GM12878 (cell line): ENCODE measurements around the gene TMEM231. TPM values are rescaled to one million over a fixed set of nuclear protein-coding genes. Genes with fewer than 3 reads are reported as not detected.

ENCODE experiments used
- ATAC-seq: fragments of 200-7000 bp; cut with Tn5 transposase; 3 replicates; pipeline ENCODE4 v1.9.1; 2020; ENCODE audit warnings: mild to moderate bottlenecking, moderate library complexity
- BruUV-seq: library from RNA; stranded (reverse); fragments of 400-500 nt; replicated peaks from 2 replicates; lab custom pipeline; 2021; lab: Mats Ljungman, UMichigan
- CTCF ChIA-PET: fragments of 300-600 bp; sonication (Branson Sonifier 250); formaldehyde crosslinking; extraction: SDS; loops from one replicate; lab custom pipeline; 2021; ENCODE audit warnings: inconsistent platforms; lab: Yijun Ruan, JAX
- POLR2A ChIA-PET: fragments of 350-600 bp; formaldehyde crosslinking; extraction: SDS; loops from one replicate; lab custom pipeline; 2021; ENCODE audit warnings: inconsistent platforms; lab: Charles Lee
- RAD21 ChIA-PET: fragments of 300-600 bp; sonication (Branson Sonifier 250); formaldehyde crosslinking; loops from one replicate; lab custom pipeline; 2023; ENCODE audit warnings: antibody characterized with exemption; ENCODE audit not compliant: unreplicated experiment; lab: Charles Lee
- SMC1A ChIA-PET: fragments of 300-600 bp; sonication (Branson Sonifier 250); formaldehyde crosslinking; loops from one replicate; lab custom pipeline; 2023; ENCODE audit not compliant: unreplicated experiment, uncharacterized antibody; lab: Charles Lee
- DNase-seq: peaks from one replicate; pipeline ENCODE4 v3.0.0-alpha.2; 2011; ENCODE audit warnings: low read depth, low spot score
- FAIRE-seq: peaks from 3 replicates; lab custom pipeline; 2011; peaks lifted over from hg19 to GRCh38; lab: Jason Lieb, UNC
- H2AFZ ChIP-seq: 2 replicates; pipeline ENCODE4 v1.6.0; 2011; ENCODE audit warnings: low read depth, low read length, control low read depth; ENCODE audit not compliant: control insufficient read depth
- H3K27ac ChIP-seq: 2 replicates; pipeline ENCODE4 v1.5.1; 2011; ENCODE audit warnings: control low read depth; ENCODE audit not compliant: control insufficient read depth, insufficient read depth
- H3K27me3 ChIP-seq, 2 experiments: replicated peaks in 1 of 2; 2 replicates each; pipeline versions ENCODE4 v1.6.0 to v1.6.1; 2011; ENCODE audit warnings: low read length in 1 of 2; ENCODE audit not compliant: control insufficient read depth in 2 of 2, insufficient read depth in 2 of 2
- H3K36me3 ChIP-seq, 2 experiments: 2 replicates each; pipeline ENCODE4 v1.5.1; 2011; ENCODE audit warnings: low read length in 1 of 2; ENCODE audit not compliant: control insufficient read depth in 2 of 2, insufficient read depth in 2 of 2
- H3K4me1 ChIP-seq: 2 replicates; pipeline ENCODE4 v1.6.1; 2011; ENCODE audit warnings: mild to moderate bottlenecking, low read length, moderate library complexity, mixed read lengths; ENCODE audit not compliant: control insufficient read depth, insufficient read depth
- H3K4me2 ChIP-seq: 2 replicates; pipeline ENCODE4 v1.6.0; 2011; ENCODE audit warnings: control low read depth; ENCODE audit not compliant: control insufficient read depth, insufficient read depth
- H3K4me3 ChIP-seq: fragments of 200-600 bp; sonication (generic); 2 replicates; pipeline ENCODE4 v1.5.1; 2016
- H3K79me2 ChIP-seq: 2 replicates; pipeline ENCODE4 v1.6.0; 2011; ENCODE audit warnings: low read length; ENCODE audit not compliant: control insufficient read depth, insufficient read depth
- H3K9ac ChIP-seq: 2 replicates; pipeline ENCODE4 v1.8.0; 2011; ENCODE audit warnings: low read length, control low read depth, mixed read lengths; ENCODE audit not compliant: control insufficient read depth, insufficient read depth
- H3K9me3 ChIP-seq: replicated peaks from 3 replicates; pipeline ENCODE4 v1.5.1; 2011; ENCODE audit warnings: mild to moderate bottlenecking, low read length; ENCODE audit not compliant: control insufficient read depth, insufficient read depth
- H4K20me1 ChIP-seq: 2 replicates; pipeline ENCODE4 v1.6.0; 2011; ENCODE audit not compliant: control insufficient read depth, insufficient read depth
- ATF3 ChIP-seq: IDR thresholded peaks from 2 replicates; pipeline ENCODE4 v1.6.1; 2011; ENCODE audit warnings: low read depth, mild to moderate bottlenecking, low read length, moderate library complexity, borderline replicate concordance; ENCODE audit errors: extremely low read depth
- CBX3 ChIP-seq: fragments of 200-600 bp; sonication (generic); IDR thresholded peaks from 2 replicates; pipeline ENCODE4 v1.6.1; 2016; ENCODE audit warnings: low read depth, borderline replicate concordance
- EP300 ChIP-seq, 2 experiments: fragments of 150-350 bp in 1 of 2; IDR thresholded peaks; 2 replicates each; pipeline ENCODE4 v1.6.1; 2011 to 2012; ENCODE audit warnings: low read depth in 2 of 2, low read length in 2 of 2, borderline replicate concordance in 1 of 2, improper control_type of control experiment in 1 of 2, inconsistent platforms in 1 of 2; ENCODE audit not compliant: control insufficient read depth in 1 of 2
- MXI1 ChIP-seq: fragments of 150-350 bp; IDR thresholded peaks from 2 replicates; pipeline ENCODE4 v1.6.1; 2011; ENCODE audit warnings: low read depth, mild to moderate bottlenecking, inconsistent platforms, low read length, improper control_type of control experiment
- SREBF2 ChIP-seq: IDR thresholded peaks from 2 replicates; pipeline ENCODE4 v1.6.1; 2012; ENCODE audit warnings: mild to moderate bottlenecking, low read length
- SRF ChIP-seq, 2 experiments: IDR thresholded peaks; 2 replicates each; pipeline ENCODE4 v1.6.1; 2011; ENCODE audit warnings: low read depth in 2 of 2, low read length in 2 of 2, mild to moderate bottlenecking in 1 of 2, moderate library complexity in 1 of 2
- YBX1 ChIP-seq: fragments of 450-650 bp; IDR thresholded peaks from 2 replicates; pipeline ENCODE4 v1.6.1; 2016; ENCODE audit warnings: antibody characterized with exemption
- ZBED1 ChIP-seq: IDR thresholded peaks from 2 replicates; pipeline ENCODE4 v1.6.1; 2016; ENCODE audit warnings: borderline replicate concordance
- WGBS: methylation state at CpG from one replicate; pipeline ENCODE4 v1.1.6; 2016; ENCODE audit warnings: low lambda C conversion rate; ENCODE audit not compliant: insufficient replicate concordance, insufficient coverage; ENCODE audit errors: missing lambda C conversion rate; 5-methylcytosine and 5-hydroxymethylcytosine counted together
- in situ Hi-C: fragments of 300-500 bp; cut with MboI; formaldehyde crosslinking; loops from 9 replicates; pipeline ENCODE4 v1.14.3; 2018; ENCODE audit warnings: mixed read lengths
- intact Hi-C: fragments of 100-400 bp; cut with micrococcal nuclease; formaldehyde crosslinking; loops from one replicate; pipeline ENCODE4 v1.14.2; 2022; ENCODE audit not compliant: unreplicated experiment
- polyA plus RNA-seq, 11 experiments: library from polyadenylated mRNA; depleted of rRNA in 4 of 11; unstranded in 6 of 11; stranded (reverse) in 5 of 11; fragments of >200 nt; fragmentation: Nextera tagmentation in 4 of 11; fragmentation: Illumina TruSeq in 1 of 11; extraction: Ambion mirVana in 4 of 11; extraction: Trizol in 1 of 11; gene quantifications; 1 replicate in 1 of 11; 2 replicates in 10 of 11; pipeline versions ENCODE4 v1.2.1 to v1.2.3, GENCODE V29; 2011 to 2016; ENCODE audit warnings: inconsistent platforms in 2 of 11, missing spikeins in 2 of 11, low read depth in 1 of 11
- total RNA-seq, 4 experiments: library from RNA; depleted of rRNA in 3 of 4; stranded (reverse); fragments of >200 nt in 3 of 4; fragmentation: Illumina TruSeq in 1 of 4; extraction: Trizol in 1 of 4; gene quantifications; 2 replicates each; pipeline versions ENCODE4 v1.2.1 to v1.2.3, GENCODE V29; 2013 to 2021
- TF ChIP-seq, protein P1 (sequence below): fragments of 450-650 bp; IDR thresholded peaks from 2 replicates; pipeline ENCODE4 v1.6.1; 2017; ENCODE audit warnings: mild to moderate bottlenecking, low read depth, inconsistent platforms; ENCODE audit not compliant: poor library complexity, severe bottlenecking

Gene TMEM231
- total and polyA plus RNA-seq, 10 of the 15 experiments (the other 5 are each of a cell fraction or from before 2014, with no cell fraction given): 1.2 to 9.1 (median 5.9) TPM

- in situ Hi-C loops: no loop called here
- RAD21 ChIA-PET: no interaction called here
These were observed 58.5 kb downstream of the TMEM231 start for GRCh38 chr16:75497558-75497957.

More at GRCh38 chr16:75497558-75497957, 58.5 kb downstream of the TMEM231 start:
- ChIA-PET SMC1A (interaction anchor here (1.3 kb wide), 1 partner anchor 10 kb away, joined by 3 read pairs; no protein-coding TSS in a partner anchor), CTCF (interaction anchor here (1.4 to 1.6 kb wide), 2 partner anchors 20 to 53 kb away, joined by 4 to 9 read pairs; no protein-coding TSS in a partner anchor), POLR2A (interaction anchor here (0.6 kb wide), 1 partner anchor 164 kb away, joined by 3 read pairs; no protein-coding TSS in a partner anchor)
- no peak overlapping the region for H3K9ac ChIP-seq
- 55% methylated on average over 4 of the region's 4 CpGs for WGBS
- peaks cover 4% of the 10 kb centered on the region for H3K4me1 ChIP-seq
- no peak overlapping the region for H2AFZ ChIP-seq
- no TSS peak for BruUV-seq
- no peaks in the 10 kb centered on the region for H4K20me1 ChIP-seq
- no peaks in the 10 kb centered on the region for H3K9me3 ChIP-seq
- peaks cover 0 to 3% of the 10 kb centered on the region in 2 experiments; a peak in 2 of 4 replicates for H3K27me3 ChIP-seq
- intact Hi-C loops: no loop called here
- no peak overlapping the region for H3K4me2 ChIP-seq
- no peaks in the 10 kb centered on the region for H3K36me3 ChIP-seq
- no peaks in the 10 kb centered on the region for H3K79me2 ChIP-seq
- no peak for DNase-seq
- ATAC-seq: no peak
- no peak overlapping the region for H3K4me3 ChIP-seq
- H3K27ac ChIP-seq: no peak overlapping the region
- TF ChIP-seq, protein P1, sequence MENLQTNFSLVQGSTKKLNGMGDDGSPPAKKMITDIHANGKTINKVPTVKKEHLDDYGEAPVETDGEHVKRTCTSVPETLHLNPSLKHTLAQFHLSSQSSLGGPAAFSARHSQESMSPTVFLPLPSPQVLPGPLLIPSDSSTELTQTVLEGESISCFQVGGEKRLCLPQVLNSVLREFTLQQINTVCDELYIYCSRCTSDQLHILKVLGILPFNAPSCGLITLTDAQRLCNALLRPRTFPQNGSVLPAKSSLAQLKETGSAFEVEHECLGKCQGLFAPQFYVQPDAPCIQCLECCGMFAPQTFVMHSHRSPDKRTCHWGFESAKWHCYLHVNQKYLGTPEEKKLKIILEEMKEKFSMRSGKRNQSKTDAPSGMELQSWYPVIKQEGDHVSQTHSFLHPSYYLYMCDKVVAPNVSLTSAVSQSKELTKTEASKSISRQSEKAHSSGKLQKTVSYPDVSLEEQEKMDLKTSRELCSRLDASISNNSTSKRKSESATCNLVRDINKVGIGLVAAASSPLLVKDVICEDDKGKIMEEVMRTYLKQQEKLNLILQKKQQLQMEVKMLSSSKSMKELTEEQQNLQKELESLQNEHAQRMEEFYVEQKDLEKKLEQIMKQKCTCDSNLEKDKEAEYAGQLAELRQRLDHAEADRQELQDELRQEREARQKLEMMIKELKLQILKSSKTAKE: no peak
- TF ChIP-seq SREBF2 (no peak), MXI1 (no peak), CBX3 (no peak), ATF3 (no peak), YBX1 (no peak), SRF (IDR thresholded peaks at IDR 0.05; ENCODE audit: low read depth in 2 of 2, low read length in 2 of 2) (no peak), EP300 (IDR thresholded peaks at IDR 0.05; ENCODE audit: borderline replicate concordance in 1 of 2, control insufficient read depth in 1 of 2, low read depth in 2 of 2, low read length in 2 of 2) (no peak), ZBED1 (no peak)
- no peak for FAIRE-seq
